HCT116 (cell line): Measurements from ENCODE around the gene RENBP. TPM values are rescaled to one million over a fixed set of nuclear protein-coding genes. Genes with fewer than 3 reads are reported as not detected.

ENCODE experiments used
- ATAC-seq: fragments of 200-7000 bp; cut with Tn5 transposase; 2 replicates; pipeline ENCODE4 v1.9.1; 2020; ENCODE audit warnings: mild to moderate bottlenecking, moderate library complexity
- BruUV-seq: library from RNA; stranded (reverse); fragments of 400-500 nt; replicated peaks from 2 replicates; lab custom pipeline; 2021; lab: Mats Ljungman, UMichigan
- CTCF ChIA-PET: fragments of 300-600 bp; sonication (Branson Sonifier 250); formaldehyde crosslinking; loops from one replicate; lab custom pipeline; 2021; ENCODE audit warnings: antibody characterized with exemption; lab: Charles Lee
- POLR2A ChIA-PET: fragments of 300-600, 350-600 bp; sonication (Branson Sonifier 250); formaldehyde crosslinking; loops from one replicate; lab custom pipeline; 2021; ENCODE audit warnings: antibody characterized with exemption; lab: Charles Lee
- RAD21 ChIA-PET, 2 experiments: fragments of 300-600 bp; sonication (Branson Sonifier 250); formaldehyde crosslinking; loops; one replicate each; lab custom pipeline; 2023; ENCODE audit warnings: low total read pairs in 2 of 2; ENCODE audit not compliant: uncharacterized antibody in 2 of 2, unreplicated experiment in 2 of 2, low non-redundant PET in 1 of 2; lab: Charles Lee
- DNase-seq: peaks from one replicate; pipeline ENCODE4 v3.0.0-alpha.2; 2010; ENCODE audit warnings: low read depth, low spot score
- H2AFZ ChIP-seq: fragments of 200-600 bp; shearing (Covaris generic), sonication (generic); 2 replicates; pipeline ENCODE4 v1.6.1; 2017; ENCODE audit warnings: low read depth, mixed run types, mixed read lengths, antibody characterized with exemption, low read length; ENCODE audit not compliant: poor library complexity, severe bottlenecking
- H3K27ac ChIP-seq: 2 replicates; pipeline ENCODE4 v1.5.1; 2012; ENCODE audit warnings: low read depth, low read length
- H3K27me3 ChIP-seq: fragments of 200-600 bp; sonication (generic); 2 replicates; pipeline ENCODE4 v1.6.1; 2016; ENCODE audit warnings: mixed run types, low read length, mixed read lengths; ENCODE audit not compliant: insufficient read depth
- H3K36me3 ChIP-seq, 2 experiments: fragments of 200-500 bp in 1 of 2; fragments of 200-600 bp in 1 of 2; sonication (Bioruptor generic) in 1 of 2; sonication (generic) in 1 of 2; 2 replicates each; pipeline versions ENCODE4 v1.5.1 to v1.6.1; 2014 to 2016; ENCODE audit warnings: low read length in 2 of 2, inconsistent platforms in 1 of 2, mixed read lengths in 1 of 2, mixed run types in 1 of 2; ENCODE audit not compliant: insufficient read depth in 2 of 2, control insufficient read depth in 1 of 2
- H3K4me1 ChIP-seq, 2 experiments: fragments of 200-600 bp in 1 of 2; sonication (generic) in 1 of 2; 2 replicates each; pipeline versions ENCODE4 v1.5.1 to v1.6.1; 2012 to 2017; ENCODE audit warnings: low read length in 2 of 2, inconsistent platforms in 1 of 2, mild to moderate bottlenecking in 1 of 2, mixed read lengths in 1 of 2, mixed run types in 1 of 2, moderate library complexity in 1 of 2; ENCODE audit not compliant: insufficient read depth in 2 of 2, control insufficient read depth in 1 of 2
- H3K4me2 ChIP-seq: fragments of 200-600 bp; sonication (generic); 2 replicates; pipeline ENCODE4 v1.6.1; 2017; ENCODE audit warnings: mixed run types, low read length, mixed read lengths
- H3K4me3 ChIP-seq, 2 experiments: fragments of 200-600 bp in 1 of 2; sonication (generic) in 1 of 2; replicated peaks in 1 of 2; 2 replicates each; pipeline ENCODE4 v1.5.1; 2011 to 2016; ENCODE audit warnings: low read length in 2 of 2, control low read depth in 1 of 2, low read depth in 1 of 2, mild to moderate bottlenecking in 1 of 2, mixed read lengths in 1 of 2, mixed run types in 1 of 2
- H3K79me2 ChIP-seq: fragments of 200-600 bp; sonication (generic); 2 replicates; pipeline ENCODE4 v1.6.1; 2017; ENCODE audit warnings: mild to moderate bottlenecking, mixed run types, low read length, moderate library complexity, mixed read lengths; ENCODE audit not compliant: insufficient read depth
- H3K9ac ChIP-seq: fragments of 200-600 bp; sonication (generic); 2 replicates; pipeline ENCODE4 v1.6.1; 2016; ENCODE audit warnings: low read length, mixed read lengths
- H3K9me2 ChIP-seq: fragments of 200-600 bp; sonication (generic), shearing (Covaris generic); 2 replicates; pipeline ENCODE4 v1.6.1; 2017; ENCODE audit warnings: mixed run types, mild to moderate bottlenecking, moderate library complexity; ENCODE audit not compliant: insufficient read depth
- H3K9me3 ChIP-seq, 2 experiments: fragments of 200-500 bp in 1 of 2; fragments of 200-600 bp in 1 of 2; sonication (Bioruptor generic) in 1 of 2; sonication (generic) in 1 of 2; 2 replicates each; pipeline ENCODE4 v1.6.1; 2014 to 2017; ENCODE audit warnings: low read length in 2 of 2, mixed read lengths in 2 of 2, inconsistent platforms in 1 of 2, low read depth in 1 of 2, mild to moderate bottlenecking in 1 of 2, mixed run types in 1 of 2, moderate library complexity in 1 of 2; ENCODE audit not compliant: control insufficient read depth in 1 of 2, insufficient read depth in 1 of 2
- H4K20me1 ChIP-seq: fragments of 200-600 bp; sonication (generic), shearing (Covaris generic); 2 replicates; pipeline ENCODE4 v1.6.1; 2017; ENCODE audit warnings: mixed run types, mild to moderate bottlenecking, moderate library complexity; ENCODE audit not compliant: insufficient read depth
- CBX3 ChIP-seq: IDR thresholded peaks from 2 replicates; pipeline ENCODE4 v1.6.1; 2012; ENCODE audit warnings: low read depth
- CEBPB ChIP-seq: IDR thresholded peaks from 2 replicates; pipeline ENCODE4 v1.6.1; 2012; ENCODE audit warnings: low read depth
- EGR1 ChIP-seq: IDR thresholded peaks from 2 replicates; pipeline ENCODE4 v1.6.1; 2012; ENCODE audit warnings: low read depth
- ELF1 ChIP-seq: IDR thresholded peaks from 2 replicates; pipeline ENCODE4 v1.6.1; 2012; ENCODE audit warnings: low read depth, borderline replicate concordance
- EZH2 ChIP-seq: fragments of 200-600 bp; sonication (generic); IDR thresholded peaks from 2 replicates; pipeline ENCODE4 v1.6.1; 2017; ENCODE audit warnings: antibody characterized with exemption, mixed run types
- EZH2phosphoT487 ChIP-seq: fragments of 200-600 bp; IDR thresholded peaks from 2 replicates; pipeline ENCODE4 v1.6.1; 2018; ENCODE audit warnings: antibody characterized with exemption, borderline replicate concordance
- FOSL1 ChIP-seq: IDR thresholded peaks from 2 replicates; pipeline ENCODE4 v1.6.1; 2012; ENCODE audit warnings: low read depth
- JUND ChIP-seq: IDR thresholded peaks from 2 replicates; pipeline ENCODE4 v1.6.1; 2012
- POLR2AphosphoS5 ChIP-seq: IDR thresholded peaks from 2 replicates; pipeline ENCODE4 v1.6.1; 2011; ENCODE audit warnings: mild to moderate bottlenecking, low read depth, low read length, moderate library complexity
- RAD21 ChIP-seq: IDR thresholded peaks from 2 replicates; pipeline ENCODE4 v1.6.1; 2012; ENCODE audit warnings: low read depth, mild to moderate bottlenecking
- SP1 ChIP-seq: IDR thresholded peaks from 2 replicates; pipeline ENCODE4 v1.6.1; 2012; ENCODE audit warnings: low read depth
- SRF ChIP-seq: IDR thresholded peaks from 2 replicates; pipeline ENCODE4 v1.6.1; 2012; ENCODE audit warnings: low read depth
- TCF7L2 ChIP-seq: IDR thresholded peaks from 2 replicates; pipeline ENCODE4 v1.7.0; 2011; ENCODE audit warnings: borderline replicate concordance, inconsistent platforms; ENCODE audit not compliant: insufficient read depth, insufficient read length; ENCODE audit errors: extremely low read depth
- YY1 ChIP-seq: IDR thresholded peaks from 2 replicates; pipeline ENCODE4 v1.6.1; 2011; ENCODE audit warnings: low read length, low read depth, moderate library complexity, mild to moderate bottlenecking; ENCODE audit not compliant: insufficient replicate concordance; ENCODE audit errors: extremely low read depth
- ZFX ChIP-seq: fragments of 450-650 bp; IDR thresholded peaks from 2 replicates; pipeline ENCODE4 v1.6.1; 2017
- ZNF274 ChIP-seq: fragments of 200-500 bp; sonication (Bioruptor generic); IDR thresholded peaks from 2 replicates; pipeline ENCODE4 v1.6.1; 2014; ENCODE audit warnings: mild to moderate bottlenecking, low read depth, low read length, inconsistent platforms
- intact Hi-C: fragments of 100-400 bp; cut with micrococcal nuclease; formaldehyde crosslinking; loops from 2 replicates; pipeline ENCODE4 v1.10.0; 2022
- total RNA-seq: library from RNA; stranded (reverse); gene quantifications from one replicate; pipeline ENCODE4 v1.2.1, GENCODE V29; 2021; ENCODE audit not compliant: unreplicated experiment
- TF ChIP-seq, protein P1 (sequence below): IDR thresholded peaks from 2 replicates; pipeline ENCODE4 v1.6.1; 2012; ENCODE audit warnings: low read depth
- TF ChIP-seq, protein P2 (sequence below): IDR thresholded peaks from 2 replicates; pipeline ENCODE4 v1.6.1; 2012

Gene RENBP
- total RNA-seq, 1 experiment from 2014 or later: 1.3 TPM

GRCh38 chrX:153922932-153923857 lies 21.2 kb downstream of the RENBP start:
- Histone ChIP-seq H3K4me1 (peaks cover 11 to 30% of the 10 kb centered on the region in 2 experiments), H4K20me1 (no peaks in the 10 kb centered on the region), H3K36me3 (no peaks in the 10 kb centered on the region), H3K79me2 (peaks cover 27% of the 10 kb centered on the region; the same call in 1 of the 2 replicates), H3K4me2 (no peak overlapping the region), H3K9me3 (no peaks in the 10 kb centered on the region), H3K27me3 (no peaks in the 10 kb centered on the region), H3K27ac (no peak overlapping the region), H2AFZ (no peak overlapping the region), H3K9ac (no peak overlapping the region), H3K9me2 (no peaks in the 10 kb centered on the region), H3K4me3 (no peak overlapping the region)
- ChIA-PET CTCF (interaction anchor here (2.5 kb wide), 1 partner anchor 24 kb away, joined by 12 read pairs; no protein-coding TSS in a partner anchor), POLR2A (interaction anchor here (1.1 kb wide), 1 partner anchor 24 kb away, joined by 3 read pairs; no protein-coding TSS in a partner anchor), RAD21 (no interaction called here)
- DNase-seq (no peak), ATAC-seq (no peak)
- TF ChIP-seq SRF: no peak
- TF ChIP-seq EGR1: no peak
- TF ChIP-seq EZH2phosphoT487: no peak
- TF ChIP-seq, protein P1, sequence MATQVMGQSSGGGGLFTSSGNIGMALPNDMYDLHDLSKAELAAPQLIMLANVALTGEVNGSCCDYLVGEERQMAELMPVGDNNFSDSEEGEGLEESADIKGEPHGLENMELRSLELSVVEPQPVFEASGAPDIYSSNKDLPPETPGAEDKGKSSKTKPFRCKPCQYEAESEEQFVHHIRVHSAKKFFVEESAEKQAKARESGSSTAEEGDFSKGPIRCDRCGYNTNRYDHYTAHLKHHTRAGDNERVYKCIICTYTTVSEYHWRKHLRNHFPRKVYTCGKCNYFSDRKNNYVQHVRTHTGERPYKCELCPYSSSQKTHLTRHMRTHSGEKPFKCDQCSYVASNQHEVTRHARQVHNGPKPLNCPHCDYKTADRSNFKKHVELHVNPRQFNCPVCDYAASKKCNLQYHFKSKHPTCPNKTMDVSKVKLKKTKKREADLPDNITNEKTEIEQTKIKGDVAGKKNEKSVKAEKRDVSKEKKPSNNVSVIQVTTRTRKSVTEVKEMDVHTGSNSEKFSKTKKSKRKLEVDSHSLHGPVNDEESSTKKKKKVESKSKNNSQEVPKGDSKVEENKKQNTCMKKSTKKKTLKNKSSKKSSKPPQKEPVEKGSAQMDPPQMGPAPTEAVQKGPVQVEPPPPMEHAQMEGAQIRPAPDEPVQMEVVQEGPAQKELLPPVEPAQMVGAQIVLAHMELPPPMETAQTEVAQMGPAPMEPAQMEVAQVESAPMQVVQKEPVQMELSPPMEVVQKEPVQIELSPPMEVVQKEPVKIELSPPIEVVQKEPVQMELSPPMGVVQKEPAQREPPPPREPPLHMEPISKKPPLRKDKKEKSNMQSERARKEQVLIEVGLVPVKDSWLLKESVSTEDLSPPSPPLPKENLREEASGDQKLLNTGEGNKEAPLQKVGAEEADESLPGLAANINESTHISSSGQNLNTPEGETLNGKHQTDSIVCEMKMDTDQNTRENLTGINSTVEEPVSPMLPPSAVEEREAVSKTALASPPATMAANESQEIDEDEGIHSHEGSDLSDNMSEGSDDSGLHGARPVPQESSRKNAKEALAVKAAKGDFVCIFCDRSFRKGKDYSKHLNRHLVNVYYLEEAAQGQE: no peak
- TF ChIP-seq, protein P2, sequence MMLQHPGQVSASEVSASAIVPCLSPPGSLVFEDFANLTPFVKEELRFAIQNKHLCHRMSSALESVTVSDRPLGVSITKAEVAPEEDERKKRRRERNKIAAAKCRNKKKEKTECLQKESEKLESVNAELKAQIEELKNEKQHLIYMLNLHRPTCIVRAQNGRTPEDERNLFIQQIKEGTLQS: no peak
- TF ChIP-seq CBX3: no peak
- TF ChIP-seq EZH2: no peak
- no peak for TF ChIP-seq ELF1
- TF ChIP-seq ZFX: no peak
- no peak for TF ChIP-seq SP1
- TF ChIP-seq CEBPB: no peak
- TF ChIP-seq TCF7L2: no peak
- TF ChIP-seq JUND: no peak
- no peak for TF ChIP-seq FOSL1
- no peak for TF ChIP-seq RAD21
- TF ChIP-seq POLR2AphosphoS5: no peak
- TF ChIP-seq ZNF274: no peak
- TF ChIP-seq YY1: no peak
- BruUV-seq: no TSS peak
- intact Hi-C loops: no loop called here
